Testis (tissue), 3 donors: ENCODE measurements around the gene TARBP2. TPM values are rescaled to one million over a fixed set of nuclear protein-coding genes. Genes with fewer than 3 reads are reported as not detected.

Experiments used
- DNase-seq: peaks from one replicate; pipeline ENCODE4 v3.0.0-alpha.2; 2019
- H3K27ac ChIP-seq, 2 donors: fragments of 200-600 bp; sonication (generic); one replicate each; pipeline ENCODE4 v1.5.1; 2019
- H3K27me3 ChIP-seq: fragments of 200-600 bp; sonication (generic); one replicate; pipeline ENCODE4 v1.5.1; 2019
- H3K36me3 ChIP-seq: fragments of 200-600 bp; sonication (generic); one replicate; pipeline ENCODE4 v1.5.1; 2017; ENCODE audit warnings: low read depth; ENCODE audit errors: missing control alignments
- H3K4me1 ChIP-seq: fragments of 200-600 bp; sonication (generic); one replicate; pipeline ENCODE4 v1.5.1; 2019
- H3K4me3 ChIP-seq, 2 donors: fragments of 200-600 bp; sonication (generic); one replicate each; pipeline ENCODE4 v1.5.1; 2017 to 2019
- H3K9me3 ChIP-seq: fragments of 200-600 bp; sonication (generic); one replicate; pipeline ENCODE4 v1.5.1; 2017
- POLR2A ChIP-seq: fragments of 450-650 bp; IDR thresholded peaks from one replicate; pipeline ENCODE4 v1.6.1; 2017; ENCODE audit warnings: antibody characterized with exemption, mild to moderate bottlenecking, moderate library complexity
- WGBS, 2 donors: methylation state at CpG; one replicate each; pipeline ENCODE4 v1.1.5; 2018; 5-methylcytosine and 5-hydroxymethylcytosine counted together
- intact Hi-C: fragments of 100-400 bp; cut with DNase I; formaldehyde crosslinking; loops from one replicate; pipeline ENCODE4 v1.15.1; 2023; ENCODE audit warnings: low total_unique reads
- polyA plus RNA-seq: library from polyadenylated mRNA; stranded (reverse); fragments of 350-450 nt; fragmentation: Illumina TruSeq; extraction: RNeasy Lipid Tissue Mini Kit (QIAGEN cat#74804); gene quantifications from one replicate; pipeline ENCODE4 v1.2.3, GENCODE V29; 2014; ENCODE audit warnings: low read depth, low replicate concordance; ENCODE audit not compliant: insufficient read depth
- small RNA-seq, 2 donors: library from RNA; depleted of rRNA; stranded (forward); fragments of <200 nt; gene quantifications; one replicate each; pipeline ENCODE3, GENCODE V24; 2016
- total RNA-seq, 2 donors: library from RNA; depleted of rRNA; stranded (reverse); fragments of >200 nt; gene quantifications; one replicate each; pipeline ENCODE4 v1.2.3, GENCODE V29; 2016
- TF ChIP-seq, protein P1 (sequence below), 3 experiments: fragments of 450-650 bp in 2 of 3; fragments of 200-600 bp in 1 of 3; sonication (generic) in 1 of 3; IDR thresholded peaks; one replicate each; pipeline ENCODE4 v1.5.1; 2016 to 2019; ENCODE audit warnings: antibody characterized with exemption in 3 of 3, mild to moderate bottlenecking in 2 of 3, moderate library complexity in 1 of 3

Gene TARBP2
- total and polyA plus RNA-seq, 3 donors from 2014 or later, result 37.8 to 73.1 (median 67.6) TPM

DNA sequence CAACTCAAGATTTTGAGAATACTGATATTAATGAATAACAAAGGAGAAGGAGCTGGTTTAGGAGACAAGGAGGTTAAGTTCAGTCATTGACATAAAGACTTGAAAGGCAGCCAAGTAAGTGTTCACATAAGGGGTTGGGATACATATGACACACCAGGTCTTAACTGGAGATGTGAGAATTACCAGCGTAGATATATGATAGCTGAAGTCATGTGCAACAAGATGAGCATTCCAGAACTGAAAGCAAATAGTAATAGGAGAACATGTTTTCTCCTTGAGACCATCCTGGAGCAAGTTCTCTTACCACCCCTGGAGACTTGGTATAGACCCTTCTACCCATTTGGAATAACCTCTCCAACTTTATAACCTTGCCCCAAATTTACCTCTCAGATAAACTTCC lies 49.5 kb downstream of the TARBP2 start:
- TF ChIP-seq, protein P1, sequence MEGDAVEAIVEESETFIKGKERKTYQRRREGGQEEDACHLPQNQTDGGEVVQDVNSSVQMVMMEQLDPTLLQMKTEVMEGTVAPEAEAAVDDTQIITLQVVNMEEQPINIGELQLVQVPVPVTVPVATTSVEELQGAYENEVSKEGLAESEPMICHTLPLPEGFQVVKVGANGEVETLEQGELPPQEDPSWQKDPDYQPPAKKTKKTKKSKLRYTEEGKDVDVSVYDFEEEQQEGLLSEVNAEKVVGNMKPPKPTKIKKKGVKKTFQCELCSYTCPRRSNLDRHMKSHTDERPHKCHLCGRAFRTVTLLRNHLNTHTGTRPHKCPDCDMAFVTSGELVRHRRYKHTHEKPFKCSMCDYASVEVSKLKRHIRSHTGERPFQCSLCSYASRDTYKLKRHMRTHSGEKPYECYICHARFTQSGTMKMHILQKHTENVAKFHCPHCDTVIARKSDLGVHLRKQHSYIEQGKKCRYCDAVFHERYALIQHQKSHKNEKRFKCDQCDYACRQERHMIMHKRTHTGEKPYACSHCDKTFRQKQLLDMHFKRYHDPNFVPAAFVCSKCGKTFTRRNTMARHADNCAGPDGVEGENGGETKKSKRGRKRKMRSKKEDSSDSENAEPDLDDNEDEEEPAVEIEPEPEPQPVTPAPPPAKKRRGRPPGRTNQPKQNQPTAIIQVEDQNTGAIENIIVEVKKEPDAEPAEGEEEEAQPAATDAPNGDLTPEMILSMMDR (IDR thresholded peaks at IDR 0.05), result no peak
- no peak for TF ChIP-seq POLR2A
- Histone ChIP-seq H3K36me3 (no peaks in the 10 kb centered on the region), H3K4me3 (no peak overlapping the region), H3K27ac (no peak overlapping the region), H3K4me1 (no peaks in the 10 kb centered on the region), H3K9me3 (no peaks in the 10 kb centered on the region), H3K27me3 (no peaks in the 10 kb centered on the region)
- 83 to 94% methylated on average over 1 of the region's 1 CpG for WGBS, 2 donors
- DNase-seq, result no peak
- intact Hi-C loops, result no loop called here

DNA sequence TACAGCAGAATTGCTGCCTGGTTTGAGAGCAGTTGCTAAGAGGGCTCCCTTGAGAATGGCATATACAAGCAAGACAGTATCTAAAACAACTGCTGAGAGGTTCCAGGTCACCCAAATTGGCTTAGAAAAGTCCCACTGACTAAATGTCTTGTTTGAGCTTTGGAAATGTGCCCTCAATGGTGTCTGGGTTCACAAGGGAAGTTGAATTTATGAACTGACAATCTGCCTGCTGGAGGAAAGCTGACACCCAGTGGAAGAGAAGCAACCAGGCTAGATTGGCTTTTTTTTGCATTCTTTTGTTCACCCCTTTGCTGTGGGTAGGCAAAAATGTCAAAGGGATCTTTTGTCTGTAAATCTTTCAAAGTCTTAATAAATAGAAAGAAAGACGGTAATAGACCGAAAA lies 50.8 kb downstream of the TARBP2 start:
- H3K27me3 ChIP-seq, result no peaks in the 10 kb centered on the region
- intact Hi-C loops, result no loop called here
- no peaks in the 10 kb centered on the region for H3K9me3 ChIP-seq
- 93 to 100% methylated on average over 2 of the region's 2 CpGs for WGBS, 2 donors
- no peak overlapping the region for H3K4me3 ChIP-seq
- TF ChIP-seq POLR2A, result no peak
- TF ChIP-seq, protein P1 (IDR thresholded peaks at IDR 0.05), result no peak
- H3K36me3 ChIP-seq, result no peaks in the 10 kb centered on the region
- no peak overlapping the region for H3K27ac ChIP-seq
- no peak for DNase-seq
- no peaks in the 10 kb centered on the region for H3K4me1 ChIP-seq

DNA sequence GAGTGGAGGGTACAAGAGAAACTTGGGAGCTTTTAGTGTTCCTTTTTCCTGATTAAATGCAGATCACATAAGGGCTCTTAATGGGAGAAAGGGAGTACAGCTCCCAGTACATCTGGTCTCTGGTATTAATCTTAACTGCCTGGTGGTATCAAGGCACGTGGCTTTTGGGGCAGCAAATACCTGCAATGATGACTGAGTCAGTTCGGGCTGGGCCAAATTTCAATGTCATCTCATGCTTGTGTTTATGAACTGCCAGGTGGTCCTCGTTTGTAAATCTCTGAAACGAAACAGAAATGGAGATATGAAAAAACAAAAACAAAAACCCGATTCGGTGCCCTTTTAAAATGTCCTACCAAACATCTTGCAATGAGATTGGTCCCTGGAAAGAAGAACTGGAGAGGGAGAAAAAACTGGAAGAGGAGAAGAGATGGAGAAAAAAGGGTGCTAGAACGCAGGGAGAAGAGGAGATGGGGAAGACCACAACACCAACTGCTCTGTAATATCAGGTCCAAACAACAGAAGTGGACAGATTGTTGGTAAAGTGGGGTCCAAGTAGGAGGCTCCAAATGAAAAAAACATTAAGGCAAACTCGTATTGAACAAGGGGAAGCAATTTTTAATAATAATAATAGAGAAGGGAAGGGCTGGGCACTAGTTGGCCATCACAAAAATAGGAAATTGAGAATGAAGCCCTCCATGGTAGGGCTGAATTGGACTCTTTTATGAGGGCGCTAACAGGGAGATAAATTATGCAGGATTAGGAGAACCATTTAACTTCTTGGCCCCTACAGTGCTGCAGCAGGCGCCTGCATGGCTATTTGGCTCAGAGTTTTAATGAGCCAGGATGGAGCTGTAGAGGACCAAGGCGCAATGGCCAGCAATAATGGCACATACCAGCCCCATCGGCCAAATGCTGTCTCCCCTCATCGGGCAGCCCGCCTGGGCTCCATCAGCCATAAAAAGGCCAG lies 51.6 kb downstream of the TARBP2 start:
- Histone ChIP-seq H3K4me1 (peaks cover 5% of the 10 kb centered on the region), H3K27ac (no peak overlapping the region), H3K9me3 (no peaks in the 10 kb centered on the region), H3K27me3 (no peaks in the 10 kb centered on the region), H3K4me3 (no peak overlapping the region), H3K36me3 (no peaks in the 10 kb centered on the region)
- intact Hi-C loops, result no loop called here
- TF ChIP-seq, protein P1 (IDR thresholded peaks at IDR 0.05), result no peak
- no peak for TF ChIP-seq POLR2A
- WGBS, 2 donors, result 81 to 82% methylated on average over 14 of the region's 14 CpGs
- DNase-seq, result no peak

Small RNAs within 50 kb of the gene (small RNA-seq; reads per million reads assigned to genes)
- 0 reads per million in 2 donors for gene AC023509.3

Other genes with a start within 250 kb of the TARBP2 start
- 10 to 100 TPM; 16.5 to 24.5 TPM for gene ESPL1, start 233.0 kb upstream of the TARBP2 start, total RNA-seq
- 30.5 TPM for gene ESPL1, start 233.0 kb upstream of the TARBP2 start, polyA plus RNA-seq
- gene PFDN5, start 205.7 kb upstream of the TARBP2 start, total RNA-seq, result 100 to 1,000 TPM; 430 to 494 TPM
- gene PFDN5, start 205.7 kb upstream of the TARBP2 start, polyA plus RNA-seq, result 797 TPM
- 100 to 1,000 TPM; 106 to 117 TPM for gene MYG1, start 201.6 kb upstream of the TARBP2 start, total RNA-seq
- 287 TPM for gene MYG1, start 201.6 kb upstream of the TARBP2 start, polyA plus RNA-seq
- gene AAAS, start 179.7 kb upstream of the TARBP2 start, total RNA-seq, result 100 to 1,000 TPM in 1 of 2 donors, 10 to 100 TPM in 1; 98.0 to 110 TPM
- gene AAAS, start 179.7 kb upstream of the TARBP2 start, polyA plus RNA-seq, result 79.3 TPM
- gene SP7, start 164.9 kb upstream of the TARBP2 start, total RNA-seq, result 1 to 10 TPM in 1 of 2 donors, under 1 TPM in 1; 0.56 to 1.2 TPM
- 2.3 TPM for gene SP7, start 164.9 kb upstream of the TARBP2 start, polyA plus RNA-seq
- 10 to 100 TPM; 75.4 to 86.0 TPM for gene SP1, start 121.1 kb upstream of the TARBP2 start, total RNA-seq
- 58.6 TPM for gene SP1, start 121.1 kb upstream of the TARBP2 start, polyA plus RNA-seq
- 10 to 100 TPM; 39.0 to 42.1 TPM for gene AMHR2, start 77.4 kb upstream of the TARBP2 start, total RNA-seq
- gene AMHR2, start 77.4 kb upstream of the TARBP2 start, polyA plus RNA-seq, result 33.9 TPM
- 10 to 100 TPM; 43.4 to 48.5 TPM for gene PRR13, start 59.5 kb upstream of the TARBP2 start, total RNA-seq
- gene PRR13, start 59.5 kb upstream of the TARBP2 start, polyA plus RNA-seq, result 120 TPM
- 100 to 1,000 TPM; 553 to 632 TPM for gene PCBP2, start 49.2 kb upstream of the TARBP2 start, total RNA-seq
- 1,065 TPM for gene PCBP2, start 49.2 kb upstream of the TARBP2 start, polyA plus RNA-seq
- 10 to 100 TPM; 52.2 to 56.7 TPM for gene MAP3K12, start 1.8 kb upstream of the TARBP2 start, total RNA-seq
- gene MAP3K12, start 1.8 kb upstream of the TARBP2 start, polyA plus RNA-seq, result 28.5 TPM
- 1 to 10 TPM in 1 of 2 donors, not detected in 1; 1.2 TPM for gene NPFF, start 6.2 kb downstream of the TARBP2 start, total RNA-seq
- gene NPFF, start 6.2 kb downstream of the TARBP2 start, polyA plus RNA-seq, result not detected
- gene ATF7, start 125.1 kb downstream of the TARBP2 start, total RNA-seq, result 10 to 100 TPM; 55.1 to 59.8 TPM
- 31.6 TPM for gene ATF7, start 125.1 kb downstream of the TARBP2 start, polyA plus RNA-seq
- gene ATP5MC2, start 174.8 kb downstream of the TARBP2 start, total RNA-seq, result 100 to 1,000 TPM; 201 to 304 TPM
- 316 TPM for gene ATP5MC2, start 174.8 kb downstream of the TARBP2 start, polyA plus RNA-seq
- gene CALCOCO1, start 226.2 kb downstream of the TARBP2 start, total RNA-seq, result 100 to 1,000 TPM; 120 to 167 TPM
- 121 TPM for gene CALCOCO1, start 226.2 kb downstream of the TARBP2 start, polyA plus RNA-seq